K562 (cell line): Measurements from ENCODE around the gene ATP2A3. TPM values are rescaled to one million over a fixed set of nuclear protein-coding genes. Genes with fewer than 3 reads are reported as not detected.

Experiments
- ATAC-seq: fragments of 200-7000 bp; cut with Tn5 transposase; 3 replicates; pipeline ENCODE4 v1.9.1; 2020; ENCODE audit warnings: moderate library complexity
- BruUV-seq: library from RNA; stranded (reverse); fragments of 400-500 nt; replicated peaks from 2 replicates; lab custom pipeline; 2021; lab: Mats Ljungman, UMichigan
- CTCF ChIA-PET: fragments of 300-600 bp; formaldehyde crosslinking; extraction: SDS; loops from one replicate; lab custom pipeline; 2021; ENCODE audit warnings: low intra/inter-chr PET ratio; lab: Yijun Ruan, JAX
- POLR2A ChIA-PET: fragments of 300-600, 350-650 bp; sonication (Branson Sonifier 250); formaldehyde crosslinking; extraction: SDS; loops from one replicate; lab custom pipeline; 2021; ENCODE audit warnings: antibody characterized with exemption, inconsistent platforms; lab: Yijun Ruan, JAX
- DNase-seq, 4 experiments: peaks; one replicate each; pipeline versions ENCODE4 v3.0.0 to v3.0.0-alpha.2; 2011 to 2018; ENCODE audit warnings: low spot score in 3 of 4, mixed read lengths in 3 of 4; ENCODE audit errors: extremely low read depth in 1 of 4
- FAIRE-seq: peaks from 2 replicates; lab custom pipeline; 2011; peaks lifted over from hg19 to GRCh38; lab: Jason Lieb, UNC
- H2AFZ ChIP-seq: 2 replicates; pipeline ENCODE4 v1.6.0; 2011; ENCODE audit warnings: low read depth, low read length, control low read depth, inconsistent platforms
- H3K27ac ChIP-seq: fragments of 200-600 bp; 3 replicates; pipeline ENCODE4 v1.8.0; 2011; ENCODE audit warnings: low read depth, mild to moderate bottlenecking, control low read depth, inconsistent platforms, low read length, moderate library complexity, mixed read lengths; ENCODE audit errors: extremely low read depth
- H3K27me3 ChIP-seq, 2 experiments: fragments of 300-600 bp in 1 of 2; 2 replicates in 1 of 2; 3 replicates in 1 of 2; pipeline versions ENCODE4 v1.6.0 to v1.8.0; 2011; ENCODE audit warnings: inconsistent platforms in 2 of 2, low read length in 2 of 2, mild to moderate bottlenecking in 1 of 2, mixed read lengths in 1 of 2, moderate library complexity in 1 of 2; ENCODE audit not compliant: control insufficient read depth in 2 of 2, insufficient read depth in 2 of 2
- H3K36me3 ChIP-seq: fragments of 300-600 bp; 3 replicates; pipeline ENCODE4 v1.8.0; 2011; ENCODE audit warnings: mild to moderate bottlenecking, low read length, inconsistent platforms; ENCODE audit not compliant: control insufficient read depth, insufficient read depth
- H3K4me1 ChIP-seq, 2 experiments: fragments of 200-600 bp in 1 of 2; replicated peaks in 1 of 2; 2 replicates in 1 of 2; 3 replicates in 1 of 2; pipeline versions ENCODE4 v1.5.1 to v1.8.0; 2011; ENCODE audit warnings: inconsistent platforms in 2 of 2, low read length in 2 of 2, mild to moderate bottlenecking in 1 of 2, mixed read lengths in 1 of 2, moderate library complexity in 1 of 2; ENCODE audit not compliant: control insufficient read depth in 2 of 2, insufficient read depth in 2 of 2
- H3K4me2 ChIP-seq: 2 replicates; pipeline ENCODE4 v1.6.1; 2011; ENCODE audit warnings: low read length, control low read depth, inconsistent platforms, mixed read lengths; ENCODE audit not compliant: insufficient read depth
- H3K4me3 ChIP-seq: fragments of 200-600 bp; sonication (generic), shearing (Covaris generic); 2 replicates; pipeline ENCODE4 v1.5.1; 2016; ENCODE audit warnings: control low read depth, inconsistent platforms
- H3K79me2 ChIP-seq: fragments of 200-600 bp; 3 replicates; pipeline ENCODE4 v1.8.0; 2011; ENCODE audit warnings: low read length, inconsistent platforms; ENCODE audit not compliant: control insufficient read depth, insufficient read depth
- H3K9ac ChIP-seq, 2 experiments: 2 replicates each; pipeline versions ENCODE4 v1.6.0 to v1.6.1; 2011; ENCODE audit warnings: low read depth in 2 of 2, low read length in 2 of 2, control low read depth in 1 of 2, inconsistent platforms in 1 of 2, mild to moderate bottlenecking in 1 of 2, mixed read lengths in 1 of 2; ENCODE audit not compliant: insufficient read depth in 1 of 2
- H3K9me1 ChIP-seq: one replicate; pipeline ENCODE4 v1.6.0; 2011; ENCODE audit warnings: inconsistent platforms, mild to moderate bottlenecking, low read length, moderate library complexity; ENCODE audit not compliant: control insufficient read depth, insufficient read depth
- H3K9me3 ChIP-seq: replicated peaks from 2 replicates; pipeline ENCODE4 v1.5.1; 2011; ENCODE audit warnings: low read depth, low read length, inconsistent platforms; ENCODE audit not compliant: control insufficient read depth, insufficient read depth
- H4K20me1 ChIP-seq: replicated peaks from 2 replicates; pipeline ENCODE4 v1.6.1; 2011; ENCODE audit warnings: low read length, inconsistent platforms, mixed read lengths; ENCODE audit not compliant: control insufficient read depth, insufficient read depth
- BDP1 ChIP-seq: IDR thresholded peaks from 3 replicates; pipeline ENCODE4 v1.6.1; 2011; ENCODE audit not compliant: insufficient read length, insufficient read depth
- CHCHD3 ChIP-seq: fragments of 250-450 bp; sonication (Bioruptor Pico); IDR thresholded peaks from 2 replicates; pipeline ENCODE4 v2.1.2; 2022; ENCODE audit warnings: mild to moderate bottlenecking
- HMGN3 ChIP-seq: IDR thresholded peaks from 2 replicates; pipeline ENCODE4 v1.6.1; 2011; ENCODE audit warnings: borderline replicate concordance, low read depth, mild to moderate bottlenecking, mixed read lengths, low read length; ENCODE audit not compliant: insufficient read length; ENCODE audit errors: extremely low read depth
- KLF10 ChIP-seq: fragments of 250-450 bp; sonication (Bioruptor Pico); IDR thresholded peaks from 2 replicates; pipeline ENCODE4 v1.6.1; 2021; ENCODE audit warnings: matching md5 sums
- NFIX ChIP-seq: fragments of 250-450 bp; sonication (Bioruptor Pico); IDR thresholded peaks from 2 replicates; pipeline ENCODE4 v1.4.0; 2020; ENCODE audit warnings: low read depth, mild to moderate bottlenecking, moderate library complexity
- ZNF143 ChIP-seq: sonication (generic); formaldehyde crosslinking; IDR thresholded peaks from 2 replicates; pipeline ENCODE4 v1.9.0; 2022; ENCODE audit warnings: mild to moderate bottlenecking, missing genetic modification reagents
- WGBS: fragments of 100-300 bp; shearing (Covaris generic); methylation state at CpG from one replicate; pipeline ENCODE4 v1.1.6; 2016; ENCODE audit warnings: low coverage, mixed read lengths; ENCODE audit not compliant: insufficient coverage; ENCODE audit errors: missing lambda C conversion rate; 5-methylcytosine and 5-hydroxymethylcytosine counted together
- in situ Hi-C: fragments of 300-500 bp; cut with MboI; formaldehyde crosslinking; loops from 4 replicates; pipeline ENCODE4 v1.15.0; 2018; ENCODE audit warnings: inconsistent platforms, mixed read lengths
- intact Hi-C: fragments of 100-400 bp; cut with micrococcal nuclease; formaldehyde crosslinking; loops from 2 replicates; pipeline ENCODE4 v1.14.2; 2022
- polyA plus RNA-seq, 8 experiments: library from polyadenylated mRNA; depleted of rRNA in 4 of 8; stranded (reverse) in 5 of 8; unstranded in 3 of 8; fragments of >200 nt; fragmentation: Nextera tagmentation in 2 of 8; fragmentation: Illumina TruSeq in 1 of 8; extraction: Ambion mirVana in 2 of 8; extraction: Trizol in 1 of 8; gene quantifications; 2 replicates each; pipeline versions ENCODE4 v1.2.1 to v1.2.3, GENCODE V29; 2011 to 2014; ENCODE audit warnings: inconsistent platforms in 1 of 8, missing spikeins in 1 of 8
- total RNA-seq, 7 experiments: library from RNA; depleted of rRNA in 6 of 7; stranded (reverse); fragments of >200 nt in 6 of 7; fragmentation: Illumina TruSeq in 2 of 7; extraction: Trizol in 2 of 7; gene quantifications; 2 replicates each; pipeline versions ENCODE4 v1.2.1 to v1.2.3, GENCODE V29; 2011 to 2021; ENCODE audit warnings: low replicate concordance in 1 of 7
- TF ChIP-seq, protein P1 (sequence below): fragments of 250-450 bp; sonication (Bioruptor Pico); IDR thresholded peaks from 2 replicates; pipeline ENCODE4 v1.4.0; 2020; ENCODE audit warnings: mild to moderate bottlenecking
- TF ChIP-seq, protein P2 (sequence below): sonication (generic); formaldehyde crosslinking; IDR thresholded peaks from 2 replicates; pipeline ENCODE4 v1.8.0; 2023; ENCODE audit warnings: mild to moderate bottlenecking, missing genetic modification reagents
- TF ChIP-seq, protein P3 (sequence below), 2 experiments: IDR thresholded peaks; 2 replicates each; pipeline ENCODE4 v1.6.1; 2011; ENCODE audit warnings: borderline replicate concordance in 1 of 2, control low read depth in 1 of 2, low read depth in 1 of 2, low read length in 1 of 2, mild to moderate bottlenecking in 1 of 2, mixed read lengths in 1 of 2, moderate library complexity in 1 of 2; ENCODE audit not compliant: insufficient read depth in 1 of 2, insufficient read length in 1 of 2, poor library complexity in 1 of 2, severe bottlenecking in 1 of 2; ENCODE audit errors: extremely low read depth in 1 of 2
- TF ChIP-seq, protein P4 (sequence below): fragments of 250-450 bp; sonication (Bioruptor Pico); IDR thresholded peaks from 2 replicates; pipeline ENCODE4 v1.4.0; 2020

Gene ATP2A3
- total and polyA plus RNA-seq, 9 of the 15 experiments (the other 6 are each of a cell fraction or from before 2014, with no cell fraction given): 0.65 to 103 (median 31.3) TPM

DNA sequence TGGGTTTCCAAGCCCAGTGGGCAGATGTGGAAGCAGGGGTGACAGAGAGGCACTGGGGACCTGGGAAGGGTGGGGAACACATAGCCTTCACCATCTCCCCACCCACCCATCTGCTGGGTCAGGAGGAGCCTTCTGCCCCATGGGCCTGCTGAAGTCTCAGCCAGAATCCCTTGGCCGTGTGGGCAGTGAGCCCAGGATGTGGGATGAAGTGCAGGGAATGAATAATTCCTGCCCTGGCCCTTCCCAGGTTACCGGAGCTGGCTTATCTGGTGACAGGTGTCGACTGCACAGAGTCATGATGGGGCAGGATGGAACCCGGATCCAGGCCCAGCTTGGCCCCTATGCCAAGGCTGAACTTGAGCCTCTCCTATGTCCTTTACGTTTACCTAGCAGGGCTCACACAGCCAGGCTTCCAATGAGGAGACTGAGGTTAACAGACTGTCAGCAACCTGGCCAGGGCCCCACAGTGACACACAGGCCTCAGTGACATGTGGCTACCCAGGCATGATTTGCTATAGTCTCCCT lies 17.5 kb downstream of the ATP2A3 start (continued):
- TF ChIP-seq, protein P1, sequence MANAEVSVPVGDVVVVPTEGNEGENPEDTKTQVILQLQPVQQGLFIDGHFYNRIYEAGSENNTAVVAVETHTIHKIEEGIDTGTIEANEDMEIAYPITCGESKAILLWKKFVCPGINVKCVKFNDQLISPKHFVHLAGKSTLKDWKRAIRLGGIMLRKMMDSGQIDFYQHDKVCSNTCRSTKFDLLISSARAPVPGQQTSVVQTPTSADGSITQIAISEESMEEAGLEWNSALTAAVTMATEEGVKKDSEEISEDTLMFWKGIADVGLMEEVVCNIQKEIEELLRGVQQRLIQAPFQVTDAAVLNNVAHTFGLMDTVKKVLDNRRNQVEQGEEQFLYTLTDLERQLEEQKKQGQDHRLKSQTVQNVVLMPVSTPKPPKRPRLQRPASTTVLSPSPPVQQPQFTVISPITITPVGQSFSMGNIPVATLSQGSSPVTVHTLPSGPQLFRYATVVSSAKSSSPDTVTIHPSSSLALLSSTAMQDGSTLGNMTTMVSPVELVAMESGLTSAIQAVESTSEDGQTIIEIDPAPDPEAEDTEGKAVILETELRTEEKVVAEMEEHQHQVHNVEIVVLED (CRISPR knock-in tag): no peak
- TF ChIP-seq HMGN3 (no peak), BDP1 (no peak), CHCHD3 (CRISPR knock-in tag) (no peak)
- TF ChIP-seq, all 486 proteins: peak for 0

DNA sequence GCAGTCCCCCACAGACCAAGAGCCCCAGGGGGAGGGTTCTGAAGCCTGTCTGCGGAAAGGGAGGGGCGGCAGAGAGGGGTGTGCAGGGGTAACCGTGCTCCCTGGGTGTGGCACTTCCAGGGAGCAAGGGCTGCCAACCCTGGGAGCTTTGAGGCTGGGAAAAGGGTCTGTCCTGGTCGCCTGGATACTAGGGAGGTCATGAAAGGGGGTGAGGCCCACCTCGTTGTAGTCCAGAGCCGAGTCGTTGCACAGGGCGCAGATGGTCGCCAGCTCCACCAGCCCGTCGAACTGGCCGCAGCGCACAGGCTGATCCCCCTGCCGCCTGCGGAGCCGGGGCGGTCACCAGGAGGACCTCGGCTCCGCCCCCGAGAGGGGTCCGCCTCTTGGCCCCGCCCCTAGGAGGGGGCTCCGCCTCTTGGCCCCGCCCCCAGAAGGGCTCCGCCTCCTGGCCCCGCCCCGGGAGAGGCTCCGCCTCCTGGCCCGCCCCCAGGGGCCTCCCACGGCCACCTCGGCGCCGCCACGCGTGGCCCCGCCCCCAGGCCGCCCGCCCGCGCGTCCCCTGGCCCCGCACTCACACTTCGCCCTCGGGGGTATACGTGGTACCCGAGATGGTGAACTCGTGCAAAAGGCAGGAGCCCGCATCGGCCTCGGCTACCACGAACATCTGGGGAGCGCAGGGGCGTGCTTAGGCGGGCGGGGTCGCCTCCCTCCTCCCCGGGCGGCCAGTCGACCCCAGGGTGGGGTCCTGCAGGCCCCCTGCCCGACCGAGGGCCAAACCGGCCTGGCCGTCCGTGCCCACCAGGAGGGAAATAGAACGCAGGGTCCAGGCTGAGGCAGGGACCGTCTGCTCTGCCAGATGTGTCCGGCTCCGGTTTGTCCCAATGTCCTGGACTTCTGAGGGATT lies 19.5 kb downstream of the ATP2A3 start:
- peaks cover 76% of the 10 kb centered on the region; the same call in 2 of the 3 replicates for H3K36me3 ChIP-seq
- peak overlapping the region; percentile 30 for H3K4me3 ChIP-seq
- in situ Hi-C loops (no loop called here), intact Hi-C loops (no loop called here)
- WGBS: 28% methylated on average over 24 of the region's 68 CpGs
- peak overlapping the region; percentile 10; the same call in 2 of the 3 replicates for H3K27ac ChIP-seq
- no peaks in the 10 kb centered on the region for H3K9me1 ChIP-seq
- peak overlapping the region; percentile 14 to 90; a peak in 3 of 4 replicates for H3K9ac ChIP-seq
- POLR2A ChIA-PET: interaction anchor here (0.6 kb wide), 1 partner anchor 72 kb away, joined by 3 read pairs; no protein-coding TSS in a partner anchor
- ATAC-seq (peak; percentile 89), DNase-seq (peak; percentile 74 to 98 (median 96)), FAIRE-seq (peak; percentile 26)
- H3K4me2 ChIP-seq: peak overlapping the region; percentile 61
- H3K4me1 ChIP-seq: peaks cover 2 to 32% of the 10 kb centered on the region in 2 experiments; a peak in 3 of 5 replicates
- peak overlapping the region; percentile 72; the same call in 1 of the 2 replicates for H2AFZ ChIP-seq
- no TSS peak for BruUV-seq
- no peaks in the 10 kb centered on the region for H4K20me1 ChIP-seq
- no peaks in the 10 kb centered on the region for H3K79me2 ChIP-seq
- H3K9me3 ChIP-seq: no peaks in the 10 kb centered on the region
- no peaks in the 10 kb centered on the region for H3K27me3 ChIP-seq
- CTCF ChIA-PET: no interaction called here
- TF ChIP-seq, protein P2, sequence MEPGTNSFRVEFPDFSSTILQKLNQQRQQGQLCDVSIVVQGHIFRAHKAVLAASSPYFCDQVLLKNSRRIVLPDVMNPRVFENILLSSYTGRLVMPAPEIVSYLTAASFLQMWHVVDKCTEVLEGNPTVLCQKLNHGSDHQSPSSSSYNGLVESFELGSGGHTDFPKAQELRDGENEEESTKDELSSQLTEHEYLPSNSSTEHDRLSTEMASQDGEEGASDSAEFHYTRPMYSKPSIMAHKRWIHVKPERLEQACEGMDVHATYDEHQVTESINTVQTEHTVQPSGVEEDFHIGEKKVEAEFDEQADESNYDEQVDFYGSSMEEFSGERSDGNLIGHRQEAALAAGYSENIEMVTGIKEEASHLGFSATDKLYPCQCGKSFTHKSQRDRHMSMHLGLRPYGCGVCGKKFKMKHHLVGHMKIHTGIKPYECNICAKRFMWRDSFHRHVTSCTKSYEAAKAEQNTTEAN (CRISPR knock-in tag): no peak
- TF ChIP-seq, protein P3, sequence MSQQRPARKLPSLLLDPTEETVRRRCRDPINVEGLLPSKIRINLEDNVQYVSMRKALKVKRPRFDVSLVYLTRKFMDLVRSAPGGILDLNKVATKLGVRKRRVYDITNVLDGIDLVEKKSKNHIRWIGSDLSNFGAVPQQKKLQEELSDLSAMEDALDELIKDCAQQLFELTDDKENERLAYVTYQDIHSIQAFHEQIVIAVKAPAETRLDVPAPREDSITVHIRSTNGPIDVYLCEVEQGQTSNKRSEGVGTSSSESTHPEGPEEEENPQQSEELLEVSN (IDR thresholded peaks at IDR 0.05; ENCODE audit: borderline replicate concordance in 1 of 2, extremely low read depth in 1 of 2, insufficient read depth in 1 of 2, insufficient read length in 1 of 2, low read depth in 1 of 2, low read length in 1 of 2, poor library complexity in 1 of 2, severe bottlenecking in 1 of 2): peak; percentile 19 to 63
- no peak for TF ChIP-seq KLF10 (CRISPR knock-in tag)
- TF ChIP-seq NFIX: no peak
- no peak for TF ChIP-seq ZNF143 (CRISPR knock-in tag)
- TF ChIP-seq, protein P4, sequence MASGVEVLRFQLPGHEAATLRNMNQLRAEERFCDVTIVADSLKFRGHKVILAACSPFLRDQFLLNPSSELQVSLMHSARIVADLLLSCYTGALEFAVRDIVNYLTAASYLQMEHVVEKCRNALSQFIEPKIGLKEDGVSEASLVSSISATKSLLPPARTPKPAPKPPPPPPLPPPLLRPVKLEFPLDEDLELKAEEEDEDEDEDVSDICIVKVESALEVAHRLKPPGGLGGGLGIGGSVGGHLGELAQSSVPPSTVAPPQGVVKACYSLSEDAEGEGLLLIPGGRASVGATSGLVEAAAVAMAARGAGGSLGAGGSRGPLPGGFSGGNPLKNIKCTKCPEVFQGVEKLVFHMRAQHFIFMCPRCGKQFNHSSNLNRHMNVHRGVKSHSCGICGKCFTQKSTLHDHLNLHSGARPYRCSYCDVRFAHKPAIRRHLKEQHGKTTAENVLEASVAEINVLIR (CRISPR knock-in tag): no peak
